HepG2 (cell line): Measurements from ENCODE around the gene STBD1.

ENCODE experiments used
- CTCF ChIP-seq: sonication (generic); formaldehyde crosslinking; IDR thresholded peaks from 2 replicates; pipeline ENCODE4 v1.5.0; 2020; ENCODE audit warnings: mild to moderate bottlenecking, missing genetic modification reagents, moderate library complexity
- EHMT2 ChIP-seq: fragments of 200-600 bp; sonication (generic); IDR thresholded peaks from 2 replicates; pipeline ENCODE4 v1.7.0; 2017; ENCODE audit warnings: antibody characterized with exemption, low read depth, low read length, borderline replicate concordance
- GATAD2A ChIP-seq: IDR thresholded peaks from 2 replicates; pipeline ENCODE4 v1.6.1; 2016
- MIXL1 ChIP-seq: IDR thresholded peaks from 2 replicates; pipeline ENCODE4 v1.6.1; 2016
- MYC ChIP-seq: sonication (generic); formaldehyde crosslinking; IDR thresholded peaks from 2 replicates; pipeline ENCODE4 v1.9.0; 2021; ENCODE audit warnings: missing genetic modification reagents, borderline replicate concordance
- POLR2A ChIP-seq, 2 experiments: IDR thresholded peaks; 2 replicates each; pipeline ENCODE4 v1.6.1; 2011; ENCODE audit warnings: low read depth in 2 of 2, low read length in 2 of 2, mild to moderate bottlenecking in 1 of 2, moderate library complexity in 1 of 2; ENCODE audit not compliant: insufficient read depth in 1 of 2
- POLR2AphosphoS5 ChIP-seq: IDR thresholded peaks from 2 replicates; pipeline ENCODE4 v1.6.1; 2012; ENCODE audit warnings: low read depth, low read length
- TF ChIP-seq, protein P1 (sequence below): sonication (generic); formaldehyde crosslinking; IDR thresholded peaks from 2 replicates; pipeline ENCODE4 v1.4.0; 2020; ENCODE audit warnings: low read depth, mild to moderate bottlenecking, missing genetic modification reagents

GRCh38 chr4:76300012-76300411, 6.5 kb upstream of the STBD1 start:
- TF ChIP-seq, protein P1, sequence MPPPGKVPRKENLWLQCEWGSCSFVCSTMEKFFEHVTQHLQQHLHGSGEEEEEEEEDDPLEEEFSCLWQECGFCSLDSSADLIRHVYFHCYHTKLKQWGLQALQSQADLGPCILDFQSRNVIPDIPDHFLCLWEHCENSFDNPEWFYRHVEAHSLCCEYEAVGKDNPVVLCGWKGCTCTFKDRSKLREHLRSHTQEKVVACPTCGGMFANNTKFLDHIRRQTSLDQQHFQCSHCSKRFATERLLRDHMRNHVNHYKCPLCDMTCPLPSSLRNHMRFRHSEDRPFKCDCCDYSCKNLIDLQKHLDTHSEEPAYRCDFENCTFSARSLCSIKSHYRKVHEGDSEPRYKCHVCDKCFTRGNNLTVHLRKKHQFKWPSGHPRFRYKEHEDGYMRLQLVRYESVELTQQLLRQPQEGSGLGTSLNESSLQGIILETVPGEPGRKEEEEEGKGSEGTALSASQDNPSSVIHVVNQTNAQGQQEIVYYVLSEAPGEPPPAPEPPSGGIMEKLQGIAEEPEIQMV = no peak
- no peak for TF ChIP-seq GATAD2A (CRISPR knock-in tag)
- no peak for TF ChIP-seq MYC (CRISPR knock-in tag)
- no peak for TF ChIP-seq CTCF (CRISPR knock-in tag)
- TF ChIP-seq MIXL1 (CRISPR knock-in tag) = no peak
- TF ChIP-seq EHMT2 = no peak
- TF ChIP-seq POLR2A (IDR thresholded peaks at IDR 0.05; ENCODE audit: insufficient read depth in 1 of 2, low read depth in 2 of 2, low read length in 2 of 2) = no peak
- TF ChIP-seq POLR2AphosphoS5 = no peak
